GM19467 (cell line): ENCODE results near the gene KRT8.
"Not testable (repeated sequence)": the region's sequence is repeated elsewhere in the genome, so short reads cannot be mapped to it uniquely, and the experiment has no call there.

Source experiments
- ATAC-seq: cut with Tn5 transposase; IDR thresholded peaks from one replicate; pipeline ENCODE4 v1.9.1; 2021; ENCODE audit warnings: mild to moderate bottlenecking, moderate library complexity; ENCODE audit not compliant: unreplicated experiment

The KRT8 gene

DNA sequence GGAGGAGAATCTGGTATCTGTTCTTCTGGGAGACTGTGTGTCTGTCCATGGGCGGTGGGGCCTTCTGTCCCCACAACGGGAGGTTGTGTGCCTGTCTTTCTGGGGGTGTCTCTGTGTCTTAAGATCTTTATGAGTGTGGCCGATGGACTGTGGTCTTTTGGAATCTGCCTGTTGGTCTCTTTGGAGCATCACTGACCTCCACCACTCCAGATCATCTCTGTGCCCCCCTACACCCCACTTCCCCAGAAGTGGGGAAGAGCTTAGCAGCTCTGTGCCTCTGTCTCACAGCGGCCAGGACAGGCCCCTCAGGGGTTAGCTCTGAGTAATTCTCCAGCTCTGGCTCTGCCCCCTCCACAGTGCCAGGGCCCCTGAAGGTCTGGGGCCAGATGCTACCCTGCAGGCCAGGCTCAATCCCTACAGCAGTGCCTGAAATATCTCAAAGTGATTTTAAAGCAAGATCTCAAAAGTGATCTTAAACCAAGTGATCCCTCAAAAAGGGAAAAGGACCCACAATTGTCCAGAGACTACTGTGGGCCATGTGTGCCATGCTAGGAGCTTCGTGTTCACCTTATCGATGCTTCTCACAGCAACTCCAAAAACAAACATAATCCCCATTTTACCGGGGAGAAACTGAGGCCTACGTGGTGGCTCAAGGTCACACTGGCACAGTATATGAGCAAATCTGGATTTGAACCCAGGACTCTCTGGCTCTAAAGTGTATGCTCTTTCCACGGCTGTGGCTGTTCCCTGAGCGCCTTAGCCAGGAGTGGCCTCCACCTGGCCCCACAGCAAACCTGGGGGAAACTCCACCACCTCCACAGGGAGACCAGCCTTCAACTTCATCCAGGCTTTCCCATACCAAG lies 30.1 kb downstream of the KRT8 start:
- no peak for ATAC-seq

DNA sequence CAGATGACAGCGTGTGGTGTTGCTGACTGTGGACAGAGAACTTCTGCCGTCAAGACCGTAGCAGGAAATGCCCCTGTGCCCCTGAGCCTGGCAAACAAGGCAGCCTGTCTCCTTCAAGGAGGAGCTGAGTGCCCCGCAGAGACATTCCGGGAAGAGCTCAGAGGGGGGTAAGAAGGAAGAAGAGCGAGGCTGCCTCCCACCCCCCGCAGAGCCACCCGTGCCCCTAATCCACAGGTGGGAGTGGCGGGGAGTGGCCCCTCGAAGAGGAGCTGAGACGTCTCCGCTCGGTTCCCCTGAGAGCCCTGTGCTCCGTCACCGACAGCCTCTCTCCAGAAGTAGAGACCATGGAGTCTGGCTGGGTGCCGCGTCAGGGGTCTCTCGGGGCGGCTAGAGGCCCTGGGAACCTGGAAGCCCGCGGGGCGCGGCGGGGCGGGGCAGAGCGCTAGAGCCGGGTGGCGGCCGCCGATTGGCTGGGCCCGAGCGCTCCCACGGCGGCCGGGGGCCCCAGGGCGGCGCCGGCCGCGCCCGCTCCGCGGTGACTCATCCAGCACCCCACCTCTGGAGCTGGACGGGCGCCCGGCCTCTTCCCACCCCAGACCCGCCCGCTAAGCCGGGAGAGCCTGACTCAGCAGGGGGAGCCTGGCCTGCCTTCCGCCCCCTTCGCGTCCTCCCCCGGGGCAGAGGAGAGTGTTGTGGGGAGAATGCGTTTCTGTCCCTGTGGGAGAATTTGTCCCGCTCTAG lies 30.9 kb downstream of the KRT8 start:
- ATAC-seq: no peak

DNA sequence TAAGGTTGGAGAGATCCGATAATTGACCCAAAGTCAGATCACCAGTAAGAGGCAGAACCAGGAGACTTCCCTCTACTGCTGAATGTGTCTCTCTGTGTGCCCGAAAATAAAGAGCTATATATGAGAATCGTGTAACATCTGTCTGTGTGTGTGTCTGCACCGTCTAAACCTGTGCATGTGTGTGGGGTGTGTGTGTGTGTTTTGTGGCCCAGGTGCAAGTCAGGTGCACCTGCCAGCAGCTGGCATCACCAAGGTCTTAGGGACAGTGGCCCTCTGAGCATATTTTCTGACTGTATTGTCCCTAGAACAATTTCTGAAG lies 31.4 kb downstream of the KRT8 start:
- ATAC-seq: no peak

DNA sequence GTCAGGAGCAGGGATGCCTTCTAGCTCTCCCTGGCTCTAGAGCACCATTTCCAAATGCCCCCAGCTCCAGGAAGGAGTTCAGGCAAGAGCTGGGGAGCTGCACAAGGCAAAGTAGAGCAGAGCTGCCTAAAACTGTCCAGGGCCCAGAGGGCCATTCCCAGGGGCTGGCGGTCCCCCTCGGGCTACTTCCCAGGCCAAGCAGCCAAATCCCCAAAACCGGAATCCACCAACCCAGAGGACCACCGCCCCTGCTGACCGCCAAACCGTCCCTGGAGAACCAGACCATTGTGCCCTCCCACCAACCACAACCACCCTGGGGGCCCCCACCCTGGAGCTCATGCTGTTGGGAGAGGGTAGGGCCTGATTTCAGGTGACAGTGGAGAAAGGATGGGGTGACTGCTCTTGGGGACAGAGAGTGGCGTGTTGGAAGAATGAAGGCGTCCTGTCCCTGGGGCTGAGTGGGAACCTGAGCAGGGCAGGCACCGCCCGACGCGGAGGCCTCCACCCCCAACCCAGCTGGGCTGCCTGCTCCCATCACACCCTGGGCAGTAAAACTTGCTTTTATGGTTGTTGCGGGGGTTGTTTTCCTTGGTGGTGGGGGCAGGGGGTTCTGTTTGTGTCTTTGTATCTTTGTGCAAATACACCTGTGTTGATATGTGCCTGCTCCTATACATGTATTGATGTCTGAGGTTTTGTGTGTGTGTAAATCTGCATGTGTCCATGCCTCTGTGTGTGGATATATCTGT lies 32.1 kb downstream of the KRT8 start:
- no peak for ATAC-seq

DNA sequence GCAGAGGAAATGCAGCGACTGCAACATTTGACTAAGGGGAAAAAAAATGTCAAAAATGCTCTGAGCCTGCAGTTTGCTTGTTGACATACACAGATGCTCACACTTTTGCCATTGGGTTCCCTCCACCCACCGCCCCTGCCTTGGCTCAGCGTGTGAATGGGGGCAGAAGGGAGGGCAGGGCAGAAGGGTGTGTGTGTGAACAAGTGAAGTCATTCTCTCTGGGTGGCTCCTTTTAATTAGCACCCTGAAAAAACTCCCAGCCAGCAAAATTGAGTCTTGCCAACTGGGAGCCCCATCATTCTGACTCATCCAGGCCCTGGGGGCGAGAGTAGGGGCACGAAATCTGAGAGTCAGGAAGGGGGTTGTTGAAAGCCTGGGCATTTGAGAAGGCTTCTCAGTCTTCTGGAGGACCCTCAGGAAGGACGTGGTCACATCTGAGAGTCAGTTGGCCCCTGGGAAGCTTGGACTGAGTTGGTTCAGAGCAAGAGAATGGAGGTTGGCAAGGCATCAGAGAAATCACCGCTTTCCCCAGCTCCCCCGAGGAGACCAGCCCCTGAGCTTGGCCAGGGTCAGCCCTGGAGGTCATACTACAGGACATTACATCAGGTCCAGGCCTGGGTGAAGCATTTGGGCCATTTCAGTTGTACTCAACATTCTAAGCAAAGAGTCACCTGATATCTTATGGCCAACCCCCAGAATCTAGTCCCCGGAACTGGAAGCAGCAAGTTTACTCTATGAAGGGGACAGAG lies 33.4 kb downstream of the KRT8 start:
- ATAC-seq: no peak

DNA sequence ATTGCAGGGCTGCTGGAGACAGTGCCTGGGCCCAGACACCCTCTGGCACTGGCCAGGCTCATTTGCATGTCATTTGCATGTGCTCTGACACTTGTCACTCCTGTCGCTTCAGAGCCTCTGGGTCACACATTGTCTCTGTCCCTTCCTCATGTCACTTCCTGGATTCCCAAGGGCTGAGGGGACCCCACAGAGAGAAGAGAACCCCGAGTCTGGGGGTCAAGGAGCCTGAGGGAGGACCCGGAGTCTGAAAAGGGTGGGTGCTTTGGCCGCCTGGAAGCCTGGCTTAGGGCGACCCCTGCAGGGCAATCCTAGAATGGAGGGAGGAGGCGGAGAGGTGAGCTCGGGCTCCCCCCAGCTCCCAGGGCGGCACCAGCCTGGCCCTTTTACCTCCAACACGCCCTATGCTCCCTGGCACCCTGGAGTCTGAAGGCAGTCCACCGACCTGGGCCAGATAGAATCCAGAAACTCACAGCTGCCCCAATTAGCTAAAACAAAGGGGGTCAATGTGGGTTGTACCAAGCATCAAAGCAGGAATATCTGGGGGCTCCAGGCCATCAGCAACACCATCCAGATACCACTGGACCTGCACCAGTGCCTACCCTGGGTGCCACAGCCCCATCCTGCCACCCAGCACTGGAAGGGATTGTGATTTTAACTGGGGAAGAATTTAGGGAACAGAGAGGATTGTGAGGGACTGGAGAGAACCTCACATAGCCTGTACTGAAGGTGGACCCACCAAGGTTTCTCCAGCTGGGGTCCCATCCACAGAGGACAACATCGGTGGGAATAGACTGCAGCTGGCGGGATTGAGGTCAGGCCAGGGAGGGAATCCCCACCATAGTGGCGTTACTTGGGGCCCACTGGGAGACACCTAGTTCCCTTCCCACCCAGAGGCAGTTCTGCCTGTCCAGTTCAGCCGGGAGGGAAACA lies 34.2 kb downstream of the KRT8 start:
- ATAC-seq: peak; percentile 57

DNA sequence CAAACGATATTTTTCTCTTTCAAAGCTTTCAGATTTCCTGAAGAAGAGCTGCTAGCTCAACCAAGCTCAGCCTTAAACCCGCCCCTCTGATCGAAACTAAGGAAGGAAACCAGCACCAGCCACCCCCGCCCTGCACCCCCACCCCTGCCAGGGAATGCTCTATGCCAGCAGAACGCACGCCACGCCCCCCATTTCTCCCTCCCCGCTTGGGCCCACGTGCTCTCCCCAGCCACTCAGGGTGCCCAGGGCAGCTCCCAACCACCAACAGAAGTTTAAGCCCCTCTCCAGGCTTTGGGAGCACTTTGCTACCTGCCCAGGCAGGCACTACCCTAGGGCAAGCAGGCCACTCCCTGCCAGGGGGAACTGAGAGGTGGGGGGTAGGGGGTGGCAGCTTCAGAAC lies 37.2 kb downstream of the KRT8 start:
- ATAC-seq: no peak

DNA sequence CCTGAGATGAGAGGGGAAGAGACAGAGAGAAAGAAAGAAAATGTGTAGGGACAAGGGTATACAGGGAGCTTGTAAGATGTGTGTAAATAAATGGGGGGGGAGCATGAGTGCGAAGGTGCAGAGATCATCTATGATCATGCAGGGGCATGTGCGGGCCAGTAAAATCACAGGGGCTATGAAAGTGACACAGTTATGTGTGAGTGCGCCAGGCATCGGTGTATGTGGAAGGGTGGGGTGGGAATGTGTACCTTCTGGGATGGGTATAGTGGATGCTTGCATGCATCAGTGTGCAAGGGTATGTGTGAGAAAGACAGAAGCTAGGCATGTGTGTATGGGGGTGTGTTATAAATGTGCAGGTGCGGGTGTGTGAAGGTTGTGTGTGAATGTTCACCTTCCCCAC lies 37.7 kb downstream of the KRT8 start:
- no peak for ATAC-seq

DNA sequence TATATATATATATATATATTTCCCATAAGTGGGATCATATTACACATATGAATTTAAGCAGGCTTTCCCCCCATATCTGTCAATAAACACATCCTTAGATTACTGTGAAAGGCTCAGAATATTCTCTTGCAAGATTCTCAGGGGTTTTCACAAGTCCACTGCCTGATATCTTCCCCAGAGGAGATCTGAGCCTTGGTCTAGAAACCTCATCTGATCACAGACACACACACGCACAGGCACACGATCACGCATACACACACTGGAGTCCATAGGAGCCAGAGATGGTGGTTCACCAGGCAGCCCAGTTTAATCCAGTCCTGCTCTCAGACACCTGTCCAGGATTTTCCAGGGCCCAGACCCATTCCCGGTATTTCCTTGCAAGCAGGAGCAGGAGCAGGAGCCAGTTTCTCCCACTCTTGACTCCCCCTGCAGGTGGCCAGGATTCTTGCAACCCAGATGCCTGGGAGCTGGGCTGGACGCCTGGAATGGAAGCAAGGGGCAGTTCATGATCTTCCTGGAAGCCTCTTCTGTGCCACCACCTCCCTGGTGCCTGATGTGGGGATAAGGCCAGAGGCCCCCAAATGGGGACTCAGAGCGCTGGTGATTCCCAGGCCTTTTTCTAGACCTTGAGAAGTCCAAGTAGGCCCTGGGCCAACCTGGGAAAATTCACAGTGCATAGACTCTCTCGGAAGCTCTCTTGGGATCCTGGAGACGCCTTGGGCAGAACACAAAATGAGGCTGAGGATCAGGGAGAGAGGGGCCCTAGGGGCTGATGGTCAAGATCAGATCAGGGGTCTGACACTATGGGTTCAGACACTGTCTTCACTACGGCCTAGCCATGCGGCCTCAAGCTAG lies 39.6 kb downstream of the KRT8 start:
- ATAC-seq: no peak

DNA sequence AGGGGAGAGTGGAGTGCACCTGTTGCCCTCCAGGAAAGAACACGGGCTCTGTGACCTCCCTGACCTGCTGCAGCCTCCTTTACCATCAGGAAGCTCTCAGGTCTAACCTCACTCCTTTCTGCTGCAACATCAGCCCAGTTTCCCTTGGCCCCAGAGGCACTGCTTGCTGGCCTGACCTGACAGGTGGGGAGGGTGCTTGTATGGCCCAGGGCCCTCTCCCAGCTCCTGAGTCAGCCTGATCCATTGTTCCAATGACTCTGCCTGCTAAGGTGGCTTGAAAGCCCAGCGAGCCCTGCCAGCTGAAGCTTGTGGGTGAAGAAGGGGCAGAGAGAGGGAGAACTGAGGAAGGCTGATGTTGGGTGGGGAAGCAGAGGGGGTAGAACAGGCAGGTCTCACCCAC lies 42.9 kb downstream of the KRT8 start:
- no peak for ATAC-seq

DNA sequence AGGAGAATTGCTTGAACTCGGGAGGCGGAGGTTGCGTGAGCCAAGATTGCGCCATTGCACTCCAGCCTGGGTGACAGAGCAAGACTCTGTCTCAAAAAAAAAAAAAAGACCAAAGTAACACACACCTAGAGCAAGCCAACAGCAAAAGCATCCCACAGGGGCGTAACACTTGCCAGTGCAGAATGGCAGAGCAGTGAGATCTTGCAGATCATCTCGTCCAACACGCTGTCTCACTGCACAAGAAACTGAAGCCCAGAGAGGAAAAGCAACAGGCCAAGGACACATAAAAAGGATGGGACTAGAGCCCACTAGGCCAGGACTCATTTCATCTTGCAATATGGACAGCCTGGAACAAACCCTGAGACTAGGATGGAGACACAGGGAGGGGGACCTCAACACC lies 43.4 kb downstream of the KRT8 start:
- ATAC-seq: no peak

DNA sequence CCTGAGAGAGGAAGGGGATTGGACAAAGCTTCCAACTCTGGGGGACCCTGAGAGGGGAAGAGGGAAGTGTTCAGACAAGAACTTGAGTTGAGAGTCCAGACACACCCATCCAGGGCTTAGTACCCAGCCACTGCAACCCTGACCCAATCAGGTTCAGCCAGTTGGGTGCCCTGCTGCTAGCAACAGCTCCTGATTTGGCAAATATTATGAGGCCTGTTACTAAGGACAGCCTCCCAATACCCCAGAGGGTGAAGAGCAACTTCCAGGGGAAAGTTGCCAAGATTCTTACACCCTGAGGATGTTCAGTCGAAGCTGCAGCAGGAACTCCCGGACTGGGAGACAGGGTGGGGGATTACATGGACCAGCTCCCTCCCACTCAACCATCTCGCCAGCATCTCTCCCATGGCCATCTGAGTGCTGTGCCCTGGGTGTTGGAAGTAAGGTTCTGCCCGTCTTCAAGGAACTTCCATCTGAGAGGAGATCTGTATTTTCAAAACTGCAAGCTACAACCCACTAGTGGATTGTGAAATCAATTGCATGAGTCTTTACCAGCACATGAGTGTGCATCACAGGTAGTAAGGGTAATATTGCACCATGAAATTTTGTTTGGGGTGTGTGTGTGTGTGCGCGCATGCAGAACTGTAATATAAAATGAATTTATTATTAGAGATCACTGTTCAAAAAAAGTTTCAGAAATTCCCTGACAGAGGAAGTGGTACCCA lies 44.6 kb downstream of the KRT8 start:
- ATAC-seq: no peak

DNA sequence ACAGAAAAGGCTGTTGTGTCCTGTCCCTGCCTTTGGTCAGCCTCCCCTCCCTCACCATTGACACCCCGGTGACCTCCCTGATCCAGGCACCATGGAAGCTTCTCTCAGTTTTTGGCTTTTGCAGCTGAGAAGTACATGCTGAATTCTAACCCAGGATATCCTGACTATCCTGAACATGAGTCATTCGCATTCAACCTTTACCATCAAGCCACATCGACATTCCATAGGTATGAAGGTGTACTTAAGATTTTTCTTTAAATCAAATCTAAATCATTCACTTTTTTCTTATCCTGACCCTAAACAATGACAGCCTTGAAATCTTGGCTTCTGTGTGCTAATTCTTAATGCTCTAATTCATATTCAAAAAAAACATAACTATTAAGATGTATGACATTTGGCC lies 47.4 kb downstream of the KRT8 start:
- ATAC-seq: no peak

DNA sequence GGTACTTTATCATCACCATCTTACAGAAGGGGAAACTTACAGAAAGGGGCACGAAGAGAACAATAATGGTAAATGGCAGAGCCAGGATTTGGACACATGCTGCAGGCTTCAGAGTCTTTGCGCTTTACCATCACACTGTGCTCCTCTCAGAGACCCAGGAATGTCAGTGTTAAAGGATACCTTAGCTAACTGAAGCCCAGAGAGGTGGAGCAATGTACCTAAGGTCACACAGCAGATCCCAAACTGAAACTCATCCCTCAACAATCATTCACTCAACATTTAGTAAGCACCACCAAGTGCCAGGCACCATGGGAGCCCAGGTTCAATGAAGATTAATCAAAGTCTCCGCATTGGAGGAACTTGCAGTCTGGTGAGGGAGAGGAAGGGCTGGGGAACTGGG lies 48.1 kb downstream of the KRT8 start:
- no peak for ATAC-seq

DNA sequence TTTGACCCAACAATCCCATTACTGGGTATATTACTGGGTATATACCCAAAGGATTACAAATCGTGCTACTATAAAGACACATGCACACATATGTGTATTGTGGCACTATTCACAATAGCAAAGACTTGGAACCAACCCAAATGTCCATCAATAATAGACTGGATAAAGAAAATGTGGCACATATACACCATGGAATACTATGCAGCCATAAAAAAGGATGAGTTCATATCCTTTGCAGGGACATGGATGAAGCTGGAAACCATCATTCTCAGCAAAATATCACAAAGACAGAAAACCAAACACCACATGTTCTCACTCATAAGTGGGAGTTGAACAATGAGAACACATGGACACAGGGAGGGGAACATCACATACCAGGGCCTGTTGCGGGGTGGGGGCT lies 48.8 kb downstream of the KRT8 start:
- ATAC-seq: not testable (repeated sequence)

DNA sequence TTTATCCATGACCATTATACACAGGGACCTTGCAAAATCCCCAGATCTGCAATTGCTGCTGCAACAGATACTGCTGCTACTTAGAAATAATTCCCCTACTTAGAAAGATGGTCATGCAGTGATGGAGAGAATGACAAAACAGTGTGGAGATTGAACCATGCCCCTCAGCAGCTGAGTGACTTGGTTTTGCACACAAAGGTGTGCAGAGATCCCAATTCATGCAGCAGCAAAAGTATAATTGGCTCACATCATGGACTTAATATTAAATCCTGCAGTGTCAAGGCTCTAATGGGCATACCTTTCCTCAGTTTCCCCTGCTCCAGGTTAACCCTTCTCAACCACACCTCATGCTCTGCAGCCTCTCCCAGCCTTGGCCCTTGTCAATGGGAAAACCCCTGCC lies 53.1 kb downstream of the KRT8 start:
- no peak for ATAC-seq

DNA sequence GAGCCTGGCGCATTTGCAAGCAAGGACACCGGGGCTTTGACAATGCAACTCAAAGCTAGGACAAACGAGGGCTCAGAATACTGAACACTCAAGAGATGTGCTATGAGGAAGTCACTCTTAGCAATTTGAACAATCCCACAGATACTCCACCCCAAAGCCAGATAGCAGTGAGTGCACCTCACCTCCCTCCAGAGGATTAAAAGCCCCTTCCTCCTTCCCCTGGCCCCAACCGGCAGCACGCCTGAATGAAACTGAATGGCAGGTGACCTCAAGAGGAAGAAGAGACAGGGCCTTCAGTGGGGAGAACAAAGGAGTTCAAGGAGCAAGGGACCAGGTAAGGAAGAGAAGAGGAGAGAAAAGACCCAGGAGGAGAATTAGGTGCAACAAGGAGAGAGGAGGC lies 54.2 kb downstream of the KRT8 start:
- ATAC-seq: no peak

DNA sequence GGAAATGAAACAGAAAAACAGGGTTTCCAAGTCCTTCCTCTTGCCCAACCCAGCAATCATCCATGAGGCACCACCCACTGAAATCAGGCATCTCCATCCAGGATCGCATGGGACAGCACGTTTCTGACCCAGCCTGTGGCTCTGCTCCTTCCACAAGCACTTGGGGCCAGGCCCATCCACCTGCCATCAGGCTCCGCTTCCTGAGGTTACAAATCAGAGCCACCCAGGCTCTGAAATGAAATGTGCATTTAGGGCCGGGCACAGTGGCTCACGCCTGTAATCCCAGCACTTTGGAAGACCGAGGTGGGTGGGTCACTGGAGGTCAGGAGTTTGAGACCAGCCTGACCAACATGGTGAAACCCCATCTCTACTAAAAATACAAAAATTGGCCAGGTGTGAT lies 55.4 kb downstream of the KRT8 start:
- ATAC-seq: no peak
